BJ (cell line): ENCODE data around the gene GLG1. TPM values are rescaled to one million over a fixed set of nuclear protein-coding genes. Genes with fewer than 3 reads are reported as not detected.

ENCODE experiments used
- CTCF ChIA-PET: fragments of 350-600 bp; formaldehyde crosslinking; extraction: SDS; loops from one replicate; lab custom pipeline; 2021; ENCODE audit warnings: antibody characterized with exemption, inconsistent platforms; lab: Yijun Ruan, JAX
- POLR2A ChIA-PET: fragments of 300-600 bp; sonication (Branson Sonifier 250); formaldehyde crosslinking; extraction: SDS; loops from one replicate; lab custom pipeline; 2021; ENCODE audit warnings: antibody characterized with exemption; lab: Charles Lee
- DNase-seq: peaks from one replicate; pipeline ENCODE4 v3.0.0-alpha.2; 2011; ENCODE audit warnings: low read depth
- H3K27me3 ChIP-seq: 2 replicates; pipeline ENCODE4 v1.6.0; 2011; ENCODE audit warnings: low read length; ENCODE audit not compliant: control insufficient read depth, insufficient read depth
- H3K36me3 ChIP-seq: 2 replicates; pipeline ENCODE4 v1.5.1; 2011; ENCODE audit warnings: low read length; ENCODE audit not compliant: control insufficient read depth, insufficient read depth
- H3K4me3 ChIP-seq: 2 replicates; pipeline ENCODE4 v1.5.1; 2011; ENCODE audit warnings: low read depth, mild to moderate bottlenecking, control low read depth, low read length
- polyA plus RNA-seq: library from polyadenylated mRNA; depleted of rRNA; stranded (reverse); fragments of >200 nt; gene quantifications from 2 replicates; pipeline ENCODE4 v1.2.3, GENCODE V29; 2011
- TF ChIP-seq, protein P1 (sequence below): IDR thresholded peaks from 2 replicates; pipeline ENCODE4 v1.5.1; 2011; ENCODE audit warnings: low read depth, mild to moderate bottlenecking, control low read depth, inconsistent platforms, low read length, moderate library complexity; ENCODE audit not compliant: insufficient read depth

The GLG1 gene
- polyA plus RNA-seq, 1 experiment, result 88.6 TPM

DNA sequence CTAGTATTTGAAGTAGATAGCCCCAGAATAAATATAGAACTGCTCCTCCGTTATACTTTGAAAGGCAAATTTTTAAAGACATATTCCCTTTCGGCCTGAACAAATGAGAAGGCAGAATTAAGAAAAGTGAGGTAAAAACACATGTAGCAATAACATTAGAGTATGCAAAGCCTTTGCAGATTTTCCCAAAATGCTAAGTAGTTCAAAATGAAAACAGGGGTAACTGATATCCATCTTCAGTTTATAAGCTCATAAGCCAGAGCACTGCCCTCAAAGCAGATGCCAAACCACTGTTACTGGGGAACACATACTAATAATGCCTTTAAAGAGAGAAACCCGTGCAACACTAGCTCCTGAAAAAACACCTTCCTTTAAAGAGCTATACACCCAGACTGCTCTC, 134.4 kb downstream of the GLG1 start:
- POLR2A ChIA-PET, result interaction anchor here (0.6 kb wide), 1 partner anchor 24 kb away, joined by 6 read pairs; no protein-coding TSS in a partner anchor
- no peaks in the 10 kb centered on the region for H3K27me3 ChIP-seq
- DNase-seq, result no peak
- TF ChIP-seq, protein P1, sequence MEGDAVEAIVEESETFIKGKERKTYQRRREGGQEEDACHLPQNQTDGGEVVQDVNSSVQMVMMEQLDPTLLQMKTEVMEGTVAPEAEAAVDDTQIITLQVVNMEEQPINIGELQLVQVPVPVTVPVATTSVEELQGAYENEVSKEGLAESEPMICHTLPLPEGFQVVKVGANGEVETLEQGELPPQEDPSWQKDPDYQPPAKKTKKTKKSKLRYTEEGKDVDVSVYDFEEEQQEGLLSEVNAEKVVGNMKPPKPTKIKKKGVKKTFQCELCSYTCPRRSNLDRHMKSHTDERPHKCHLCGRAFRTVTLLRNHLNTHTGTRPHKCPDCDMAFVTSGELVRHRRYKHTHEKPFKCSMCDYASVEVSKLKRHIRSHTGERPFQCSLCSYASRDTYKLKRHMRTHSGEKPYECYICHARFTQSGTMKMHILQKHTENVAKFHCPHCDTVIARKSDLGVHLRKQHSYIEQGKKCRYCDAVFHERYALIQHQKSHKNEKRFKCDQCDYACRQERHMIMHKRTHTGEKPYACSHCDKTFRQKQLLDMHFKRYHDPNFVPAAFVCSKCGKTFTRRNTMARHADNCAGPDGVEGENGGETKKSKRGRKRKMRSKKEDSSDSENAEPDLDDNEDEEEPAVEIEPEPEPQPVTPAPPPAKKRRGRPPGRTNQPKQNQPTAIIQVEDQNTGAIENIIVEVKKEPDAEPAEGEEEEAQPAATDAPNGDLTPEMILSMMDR, result no peak
- peaks cover 15% of the 10 kb centered on the region for H3K36me3 ChIP-seq
- no peak overlapping the region for H3K4me3 ChIP-seq
- CTCF ChIA-PET, result interaction anchor here (0.5 kb wide), 1 partner anchor 9 kb away, joined by 3 read pairs; no protein-coding TSS in a partner anchor

- no peak for DNase-seq
- H3K36me3 ChIP-seq, result peaks cover 16% of the 10 kb centered on the region
- H3K27me3 ChIP-seq, result no peaks in the 10 kb centered on the region
- CTCF ChIA-PET, result interaction anchor here (0.5 kb wide), 1 partner anchor 8 kb away, joined by 3 read pairs; no protein-coding TSS in a partner anchor
- TF ChIP-seq, protein P1, result no peak
- no peak overlapping the region for H3K4me3 ChIP-seq
- POLR2A ChIA-PET, result no interaction called here
Observed at GRCh38 chr16:74472010-74472409, 134.9 kb downstream of the GLG1 start.

DNA sequence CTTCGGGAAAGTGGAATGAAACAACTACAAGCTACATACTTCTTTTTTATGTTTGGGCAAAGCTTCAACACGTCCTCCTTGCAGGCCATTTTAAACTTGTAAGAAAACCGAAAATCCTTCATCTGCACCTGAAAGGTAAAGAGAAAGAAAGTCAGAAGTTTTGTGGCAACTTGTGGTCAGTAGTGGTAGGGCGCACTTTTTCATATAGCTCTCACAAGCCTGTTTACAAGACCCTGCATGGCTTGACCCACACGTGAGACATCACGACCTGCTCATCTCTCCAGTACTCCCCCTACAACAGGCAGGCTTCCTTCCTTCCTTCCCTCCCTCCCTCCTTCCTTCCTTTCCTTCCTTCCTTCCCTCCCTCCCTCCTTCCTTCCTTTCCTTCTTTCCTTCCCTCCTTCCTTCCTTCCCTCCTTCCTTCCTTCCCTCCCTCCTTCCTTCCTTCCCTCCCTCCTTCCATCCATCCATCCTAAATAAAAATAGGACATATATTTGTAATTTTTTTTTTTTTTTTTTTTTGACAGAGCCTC, 136.9 kb downstream of the GLG1 start:
- Histone ChIP-seq H3K4me3 (no peak overlapping the region), H3K27me3 (no peaks in the 10 kb centered on the region), H3K36me3 (peaks cover 22% of the 10 kb centered on the region)
- no peak for DNase-seq
- TF ChIP-seq, protein P1, result no peak
- POLR2A ChIA-PET, result no interaction called here
- CTCF ChIA-PET, result no interaction called here

- DNase-seq, result no peak
- TF ChIP-seq, protein P1, result no peak
- Histone ChIP-seq H3K36me3 (peaks cover 22% of the 10 kb centered on the region), H3K27me3 (no peaks in the 10 kb centered on the region), H3K4me3 (no peak overlapping the region)
- CTCF ChIA-PET, result interaction anchor here (0.6 to 1.1 kb wide), 2 partner anchors 9 to 162 kb away, joined by 3 read pairs; no protein-coding TSS in a partner anchor
- POLR2A ChIA-PET, result no interaction called here
Observed at GRCh38 chr16:74468807-74469525, 137.9 kb downstream of the GLG1 start.

DNA sequence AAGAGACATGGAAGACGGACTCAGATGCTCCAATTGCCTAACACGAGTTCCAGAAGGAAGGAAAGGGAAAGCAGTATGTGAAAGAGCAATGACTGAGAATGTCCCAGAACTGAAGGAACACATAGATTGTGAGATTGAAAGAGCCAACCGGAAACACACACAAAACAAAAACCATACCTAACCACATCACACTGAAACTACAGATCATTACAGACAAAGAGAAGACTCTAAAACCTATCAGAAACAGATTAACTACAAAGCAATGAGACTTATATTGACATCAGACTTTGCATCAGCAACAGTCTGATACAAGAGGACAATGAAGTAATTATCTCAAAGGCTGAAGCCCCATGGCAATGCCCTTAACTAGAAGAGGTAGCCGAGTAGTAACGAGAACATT, 140.0 kb downstream of the GLG1 start:
- Histone ChIP-seq H3K36me3 (peaks cover 26% of the 10 kb centered on the region), H3K4me3 (no peak overlapping the region), H3K27me3 (no peaks in the 10 kb centered on the region)
- ChIA-PET POLR2A (no interaction called here), CTCF (no interaction called here)
- DNase-seq, result no peak
- TF ChIP-seq, protein P1, result no peak
